H1 (cell line): Measurements from ENCODE around the gene MAGI1.

Source experiments
- CBX5 ChIP-seq: fragments of 300-800, 300-1000 bp; sonication (generic); IDR thresholded peaks from 2 replicates; pipeline ENCODE4 v1.7.1; 2016; ENCODE audit warnings: antibody characterized with exemption, low read length, low read depth
- CHD2 ChIP-seq: IDR thresholded peaks from 2 replicates; pipeline ENCODE4 v1.6.1; 2012; ENCODE audit warnings: low read length, improper control_type of control experiment
- CTCF ChIP-seq, 3 experiments: IDR thresholded peaks; 1 replicate in 2 of 3; 2 replicates in 1 of 3; pipeline versions ENCODE4 v1.5.1 to v1.6.1; 2011; ENCODE audit warnings: low read length in 3 of 3, mild to moderate bottlenecking in 3 of 3, inconsistent platforms in 2 of 3, low read depth in 1 of 3, moderate library complexity in 1 of 3; ENCODE audit not compliant: insufficient read depth in 1 of 3; ENCODE audit errors: control extremely low read depth in 1 of 3
- EP300 ChIP-seq, 2 experiments: IDR thresholded peaks; 1 replicate in 1 of 2; 2 replicates in 1 of 2; pipeline ENCODE4 v1.6.1; 2011 to 2012; ENCODE audit warnings: low read depth in 2 of 2, low read length in 2 of 2, mild to moderate bottlenecking in 2 of 2, borderline replicate concordance in 1 of 2, inconsistent platforms in 1 of 2, moderate library complexity in 1 of 2
- POLR2AphosphoS5 ChIP-seq: IDR thresholded peaks from 2 replicates; pipeline ENCODE4 v1.6.1; 2011; ENCODE audit warnings: low read depth, low read length
- TEAD4 ChIP-seq: IDR thresholded peaks from 2 replicates; pipeline ENCODE4 v1.6.1; 2012; ENCODE audit warnings: low read depth, low read length, inconsistent platforms, mixed read lengths
- YY1 ChIP-seq: IDR thresholded peaks from 2 replicates; pipeline ENCODE4 v1.6.1; 2011; ENCODE audit warnings: low read depth, mild to moderate bottlenecking, low read length

GRCh38 chr3:65886391-65886790 is 152.3 kb downstream of the MAGI1 start:
- TF ChIP-seq CTCF (IDR thresholded peaks at IDR 0.05; ENCODE audit: control extremely low read depth in 1 of 3, insufficient read depth in 1 of 3, low read depth in 1 of 3, low read length in 3 of 3) = no peak
- TF ChIP-seq CHD2 = no peak
- no peak for TF ChIP-seq YY1
- no peak for TF ChIP-seq EP300 (IDR thresholded peaks at IDR 0.05; ENCODE audit: borderline replicate concordance in 1 of 2, low read depth in 2 of 2, low read length in 2 of 2)
- no peak for TF ChIP-seq CBX5
- TF ChIP-seq TEAD4 = no peak
- no peak for TF ChIP-seq POLR2AphosphoS5
